ENCODE measurements around the gene LRRN3.

GRCh38 chr7:111164442-111164841, 73.5 kb downstream of the LRRN3 start:
- no peak for TF ChIP-seq EZH2phosphoT487 (IDR thresholded peaks at IDR 0.05; ENCODE audit: low read depth)
- TF ChIP-seq CTCF (IDR thresholded peaks at IDR 0.05; ENCODE audit: low read depth, low read length): no peak
